A549 (cell line): ENCODE data around the gene ANKK1.

Experiments used
- CHD2 ChIP-seq: fragments of 150-350 bp; IDR thresholded peaks from 2 replicates; pipeline ENCODE4 v1.6.1; 2014; ENCODE audit warnings: low read length; ENCODE audit not compliant: partially characterized antibody
- CTCF ChIP-seq: fragments of >200 bp; sonication (Bioruptor Twin); formaldehyde crosslinking; IDR thresholded peaks from 3 replicates; pipeline ENCODE4 v1.5.1; 2016
- PBX3 ChIP-seq: IDR thresholded peaks from 2 replicates; pipeline ENCODE4 v1.6.1; 2012
- POLR2A ChIP-seq: IDR thresholded peaks from 2 replicates; pipeline ENCODE4 v1.6.1; 2012; ENCODE audit warnings: mild to moderate bottlenecking, low read length
- POLR2AphosphoS2 ChIP-seq: conservative IDR thresholded peaks from 2 replicates; pipeline ENCODE4 v1.6.1; 2012; ENCODE audit warnings: low read length, improper control_type of control experiment, inconsistent platforms
- SMC3 ChIP-seq: fragments of >200 bp; sonication (Bioruptor Twin); formaldehyde crosslinking; IDR thresholded peaks from 3 replicates; pipeline ENCODE4 v1.6.1; 2018; ENCODE audit warnings: inconsistent platforms

DNA sequence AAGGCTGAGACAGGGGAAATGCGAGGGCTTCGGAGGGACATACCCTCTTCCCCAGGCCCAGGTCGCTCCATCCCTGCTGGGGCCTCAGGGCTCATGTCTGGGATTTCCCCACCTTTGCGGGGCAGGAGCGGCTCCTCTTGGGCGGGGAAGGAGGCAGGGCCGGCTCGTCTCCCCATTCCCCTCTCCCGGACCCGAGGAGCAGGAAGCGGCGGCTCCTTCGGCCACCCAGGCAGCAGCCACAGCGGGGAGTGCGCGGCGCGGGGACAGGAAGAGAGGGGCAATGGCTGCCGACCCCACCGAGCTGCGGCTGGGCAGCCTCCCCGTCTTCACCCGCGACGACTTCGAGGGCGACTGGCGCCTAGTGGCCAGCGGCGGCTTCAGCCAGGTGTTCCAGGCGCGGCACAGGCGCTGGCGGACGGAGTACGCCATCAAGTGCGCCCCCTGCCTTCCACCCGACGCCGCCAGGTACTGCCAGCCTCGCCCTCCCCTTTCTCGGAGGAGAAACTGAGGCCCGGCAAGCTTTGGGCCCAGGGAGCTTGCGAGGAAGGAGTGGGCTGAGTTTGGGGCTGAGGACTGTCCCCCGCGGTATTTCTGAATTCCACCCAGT lies at the start of gene ANKK1:
- TF ChIP-seq POLR2AphosphoS2 (no peak), POLR2A (no peak), CTCF (no peak), SMC3 (no peak), PBX3 (no peak), CHD2 (no peak)
